ENCODE data around the gene EVPL.

DNA sequence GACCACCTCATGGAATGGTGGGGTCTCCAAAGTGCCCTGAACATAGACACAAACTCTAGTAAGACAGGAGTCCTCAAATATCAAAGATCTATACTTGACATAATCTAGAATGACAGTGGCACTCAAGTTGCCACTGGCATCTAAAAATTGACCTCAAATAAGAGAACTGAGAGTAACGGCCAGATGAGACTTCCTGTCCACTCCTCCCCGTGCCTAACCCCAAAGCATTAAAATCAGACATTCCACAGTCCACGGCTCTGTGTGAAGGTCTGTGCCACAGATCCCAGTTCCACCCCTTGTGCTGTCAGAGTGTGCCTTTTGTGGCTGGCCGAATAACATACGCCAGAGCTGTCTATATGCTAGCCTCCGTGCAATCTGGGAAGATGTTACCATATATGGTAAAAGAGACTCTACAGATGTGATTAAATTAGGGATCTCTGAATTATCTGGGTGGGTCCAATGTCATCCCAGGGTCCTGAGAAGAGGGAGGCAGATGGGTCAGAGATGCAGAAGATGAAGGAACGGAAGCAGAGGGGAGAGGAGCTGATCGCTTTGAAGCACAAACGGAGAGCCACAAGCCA, 21.0 kb upstream of the EVPL start:
- TF ChIP-seq, protein P1, sequence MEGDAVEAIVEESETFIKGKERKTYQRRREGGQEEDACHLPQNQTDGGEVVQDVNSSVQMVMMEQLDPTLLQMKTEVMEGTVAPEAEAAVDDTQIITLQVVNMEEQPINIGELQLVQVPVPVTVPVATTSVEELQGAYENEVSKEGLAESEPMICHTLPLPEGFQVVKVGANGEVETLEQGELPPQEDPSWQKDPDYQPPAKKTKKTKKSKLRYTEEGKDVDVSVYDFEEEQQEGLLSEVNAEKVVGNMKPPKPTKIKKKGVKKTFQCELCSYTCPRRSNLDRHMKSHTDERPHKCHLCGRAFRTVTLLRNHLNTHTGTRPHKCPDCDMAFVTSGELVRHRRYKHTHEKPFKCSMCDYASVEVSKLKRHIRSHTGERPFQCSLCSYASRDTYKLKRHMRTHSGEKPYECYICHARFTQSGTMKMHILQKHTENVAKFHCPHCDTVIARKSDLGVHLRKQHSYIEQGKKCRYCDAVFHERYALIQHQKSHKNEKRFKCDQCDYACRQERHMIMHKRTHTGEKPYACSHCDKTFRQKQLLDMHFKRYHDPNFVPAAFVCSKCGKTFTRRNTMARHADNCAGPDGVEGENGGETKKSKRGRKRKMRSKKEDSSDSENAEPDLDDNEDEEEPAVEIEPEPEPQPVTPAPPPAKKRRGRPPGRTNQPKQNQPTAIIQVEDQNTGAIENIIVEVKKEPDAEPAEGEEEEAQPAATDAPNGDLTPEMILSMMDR (IDR thresholded peaks at IDR 0.05; ENCODE audit: poor library complexity) = no peak
- no peak for TF ChIP-seq EZH2phosphoT487 (IDR thresholded peaks at IDR 0.05; ENCODE audit: low read depth, severe bottlenecking, unreplicated experiment)
